Renal cortical epithelial cell (primary cell): ENCODE measurements around the gene SORCS1. TPM values are rescaled to one million over a fixed set of nuclear protein-coding genes. Genes with fewer than 3 reads are reported as not detected.
A peak's percentile ranks its signal among the peaks of the same experiment; 100 is the strongest.

Source experiments
- DNase-seq: peaks from one replicate; pipeline ENCODE4 v3.0.0-alpha.2; 2011; ENCODE audit warnings: low read depth
- total RNA-seq: library from RNA; depleted of rRNA; stranded (reverse); fragments of >200 nt; gene quantifications from 2 replicates; pipeline ENCODE4 v1.2.3, GENCODE V29; 2014

The SORCS1 gene
- total RNA-seq, 1 donor from 2014 or later, result not detected

DNA sequence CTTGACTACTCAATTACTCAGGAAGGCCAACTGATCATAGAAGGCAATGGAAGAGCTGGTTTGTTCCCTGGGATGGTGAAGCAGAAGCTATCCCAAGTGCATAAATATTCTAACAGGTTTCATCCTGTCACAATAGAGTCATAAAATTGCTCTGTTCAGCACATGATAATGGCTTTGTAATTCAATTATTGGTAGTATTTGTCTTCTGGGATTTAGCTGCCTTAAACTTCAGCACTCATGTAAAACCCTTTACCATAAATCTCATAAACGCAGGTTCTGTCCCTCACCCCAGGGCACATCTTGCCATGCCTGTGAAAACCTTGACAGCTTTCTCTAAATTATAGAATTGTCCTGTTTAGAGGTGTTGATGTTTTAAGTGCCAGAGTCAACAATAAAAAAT is 417.6 kb downstream of the SORCS1 start:
- DNase-seq, result no peak

DNA sequence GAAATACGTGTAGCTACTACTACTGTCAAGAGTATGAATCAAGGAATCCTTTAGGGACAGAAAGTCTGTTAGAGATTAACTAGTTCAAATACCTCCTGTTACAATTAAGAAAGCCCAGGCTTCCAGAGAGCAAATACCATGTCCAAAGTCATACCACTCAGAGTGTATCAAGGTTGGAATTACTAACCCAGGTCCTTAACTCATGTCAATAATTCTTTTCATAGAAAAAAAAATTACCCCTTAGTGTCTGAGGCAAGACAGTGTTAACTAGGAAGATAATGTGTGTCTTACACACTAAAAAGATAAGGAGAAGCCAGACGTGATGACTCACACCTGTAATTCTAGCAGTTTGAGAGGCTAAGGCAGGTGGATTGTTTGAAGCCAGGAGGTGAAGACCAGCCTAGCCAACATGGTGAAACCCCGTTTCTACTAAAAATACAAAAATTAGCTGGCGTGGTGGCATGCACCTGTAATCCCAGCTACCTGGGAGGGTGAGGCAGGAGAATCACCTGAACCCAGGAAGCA is 423.4 kb downstream of the SORCS1 start:
- DNase-seq, result no peak

DNA sequence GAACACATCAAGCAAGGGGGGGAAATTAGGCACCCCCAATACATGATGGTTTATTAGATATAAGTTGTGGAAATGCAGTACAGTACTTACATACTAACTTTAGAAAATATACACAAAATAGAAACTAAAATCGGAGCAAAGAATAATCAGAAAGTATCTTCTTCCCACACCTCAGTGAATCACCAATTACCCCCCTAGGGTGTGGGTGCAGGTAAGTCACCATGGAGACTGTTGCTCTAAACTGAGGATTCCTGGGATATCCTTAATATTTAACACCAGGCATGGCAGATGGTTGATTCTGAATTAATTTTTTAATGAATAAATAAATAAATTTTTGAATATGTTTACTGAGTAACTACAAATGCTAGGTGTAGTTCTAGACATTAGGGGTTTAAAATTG is 424.4 kb downstream of the SORCS1 start:
- no peak for DNase-seq

DNA sequence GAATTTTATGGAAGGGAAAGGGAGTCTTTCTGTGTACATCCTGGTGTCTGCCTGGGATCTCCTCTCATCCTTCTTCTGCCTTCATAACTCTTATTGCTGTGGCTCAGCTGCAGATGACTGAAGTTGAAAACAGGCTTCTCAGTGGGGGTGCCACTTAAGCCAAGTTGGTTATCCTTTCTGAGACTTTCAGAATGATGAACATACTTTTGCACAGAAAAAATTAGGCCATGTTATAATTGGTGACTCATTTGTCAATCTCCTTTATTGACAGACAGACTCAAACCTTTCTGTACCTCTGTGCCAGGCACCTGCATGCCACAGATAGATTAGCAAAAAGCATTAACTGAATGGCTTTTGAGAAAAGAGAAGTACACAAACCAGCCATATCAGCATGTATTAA is 430.3 kb downstream of the SORCS1 start:
- DNase-seq, result no peak

DNA sequence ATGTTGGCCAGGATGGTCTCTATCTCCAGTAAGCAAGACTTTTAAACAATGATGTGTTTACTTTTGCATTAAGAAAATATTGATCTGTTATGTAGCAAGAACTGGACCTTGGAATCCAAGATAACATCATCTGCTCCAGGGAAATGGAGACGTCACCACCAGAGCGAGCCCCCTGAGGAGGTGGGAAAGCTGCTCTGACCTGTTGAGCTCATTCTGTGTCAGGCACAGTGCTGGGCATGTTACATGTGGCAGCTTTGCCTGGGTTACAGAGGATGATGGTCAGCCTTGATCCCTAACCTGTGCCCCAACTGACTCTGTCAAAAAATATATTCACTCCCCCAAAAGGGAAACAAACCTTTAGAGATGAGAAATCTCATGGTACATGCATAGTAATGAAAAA is 436.3 kb downstream of the SORCS1 start:
- no peak for DNase-seq

DNA sequence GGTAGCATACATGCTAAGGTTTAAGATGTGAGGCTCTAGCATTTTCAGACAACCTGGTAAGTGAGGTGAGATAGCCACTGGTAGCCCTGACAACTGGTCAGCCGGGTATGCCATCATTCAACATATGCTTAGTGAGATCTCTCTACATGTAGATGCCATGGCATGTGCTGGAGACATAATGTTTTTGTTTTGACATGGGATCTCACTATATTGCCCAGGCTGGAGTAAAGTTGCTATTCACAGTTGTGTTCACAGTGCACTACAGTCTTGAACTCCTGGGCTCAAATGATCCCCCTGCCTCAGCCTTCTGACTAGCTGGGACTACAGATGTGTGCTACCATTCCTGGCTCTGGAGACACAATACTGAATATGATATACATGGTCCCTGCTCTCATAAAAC is 437.3 kb downstream of the SORCS1 start:
- DNase-seq, result no peak

DNA sequence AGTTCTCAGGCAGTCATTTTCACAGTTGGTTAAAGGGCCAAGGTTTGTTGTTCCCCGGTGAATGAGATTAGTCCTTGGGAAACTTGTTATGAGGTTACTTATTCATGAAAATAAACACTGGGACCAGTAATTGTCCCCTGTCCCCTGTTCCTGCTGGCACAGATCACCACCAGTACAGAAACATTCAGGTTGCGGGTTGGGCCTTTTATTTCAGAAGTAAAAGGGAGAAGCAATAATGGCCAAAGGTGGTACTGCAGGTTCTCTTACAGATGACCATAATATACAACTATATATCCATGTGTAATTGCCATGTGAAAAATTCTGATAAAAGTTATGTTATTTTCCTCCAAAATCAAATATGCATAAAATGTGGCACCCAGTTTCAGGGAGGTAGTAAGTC is 442.0 kb downstream of the SORCS1 start:
- DNase-seq, result no peak

DNA sequence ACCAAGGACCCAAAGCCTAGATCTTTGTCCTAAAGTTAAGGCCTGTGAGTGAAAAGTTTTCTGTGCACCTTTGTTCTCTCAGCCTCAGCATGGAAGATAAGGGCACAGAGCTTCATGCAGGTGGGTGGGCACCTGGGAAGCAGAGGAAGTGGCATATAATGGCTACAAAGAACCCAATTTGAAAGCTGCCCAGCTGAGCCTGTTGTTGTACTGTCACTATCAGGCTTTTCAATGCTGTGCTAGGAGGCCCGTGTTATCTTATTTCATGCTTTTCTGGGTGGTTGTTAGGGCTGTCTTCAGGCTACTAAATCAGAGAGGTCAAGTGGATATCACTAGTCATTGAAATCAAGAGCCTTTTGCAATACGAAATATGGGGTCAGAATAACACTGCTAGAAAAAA is 443.8 kb downstream of the SORCS1 start:
- no peak for DNase-seq

DNA sequence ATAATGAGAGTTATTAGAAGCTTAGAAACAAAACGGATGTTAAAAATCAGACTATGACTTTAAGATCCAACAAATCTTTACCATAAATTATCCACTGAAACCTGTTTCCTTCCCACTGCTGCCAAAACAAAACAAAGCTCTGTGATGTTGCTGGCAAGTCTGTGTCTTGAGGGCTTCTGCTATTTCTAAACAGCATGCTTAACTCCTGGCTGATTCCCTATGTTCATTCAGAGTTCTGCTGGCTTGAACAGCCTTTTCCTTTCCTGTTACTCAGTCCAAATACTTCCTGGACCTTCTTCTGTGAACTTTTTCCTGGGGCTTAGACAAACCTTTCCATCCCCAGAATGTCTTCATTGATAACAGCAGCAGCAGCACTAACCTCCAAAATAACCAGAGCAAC is 448.1 kb downstream of the SORCS1 start:
- DNase-seq, result peak; percentile 32

DNA sequence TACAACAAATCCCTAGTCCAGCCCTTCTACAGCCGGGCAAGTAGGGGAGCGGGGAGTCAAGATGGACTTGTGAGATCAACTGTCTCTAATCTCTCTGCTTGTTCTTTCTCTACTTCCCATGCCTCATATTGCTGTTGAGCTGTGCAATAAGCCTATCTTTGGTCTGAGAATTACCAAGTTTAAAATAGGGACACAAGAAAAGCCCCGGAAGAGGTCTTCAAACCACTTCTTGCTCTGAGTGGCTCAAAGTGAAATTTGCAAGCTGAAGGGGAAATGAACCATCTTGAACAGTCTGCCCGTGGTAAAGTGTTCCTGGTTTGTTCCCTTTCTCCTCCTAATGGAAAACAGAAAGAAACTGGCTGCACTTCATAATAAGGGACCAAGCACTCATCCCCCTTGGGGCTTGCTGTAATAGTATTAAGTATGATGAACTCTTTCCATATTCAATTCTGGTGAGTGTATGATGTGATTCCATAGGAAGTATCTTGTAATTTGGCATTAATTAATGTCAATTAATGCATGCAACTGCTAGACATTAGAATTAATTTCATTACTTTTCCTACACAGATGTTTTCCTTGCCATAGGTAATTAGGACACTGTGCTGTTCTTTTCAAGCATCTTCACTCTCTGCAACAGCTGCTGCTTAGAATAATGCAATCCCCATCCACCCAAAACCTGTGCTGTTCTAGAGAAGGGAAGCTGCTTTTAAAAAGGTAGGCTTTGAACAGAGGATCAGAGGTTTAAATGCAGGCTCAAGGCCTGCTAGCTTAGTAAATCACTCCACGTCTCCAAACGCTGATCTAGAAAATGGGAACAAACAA is 449.6 kb downstream of the SORCS1 start:
- no peak for DNase-seq

DNA sequence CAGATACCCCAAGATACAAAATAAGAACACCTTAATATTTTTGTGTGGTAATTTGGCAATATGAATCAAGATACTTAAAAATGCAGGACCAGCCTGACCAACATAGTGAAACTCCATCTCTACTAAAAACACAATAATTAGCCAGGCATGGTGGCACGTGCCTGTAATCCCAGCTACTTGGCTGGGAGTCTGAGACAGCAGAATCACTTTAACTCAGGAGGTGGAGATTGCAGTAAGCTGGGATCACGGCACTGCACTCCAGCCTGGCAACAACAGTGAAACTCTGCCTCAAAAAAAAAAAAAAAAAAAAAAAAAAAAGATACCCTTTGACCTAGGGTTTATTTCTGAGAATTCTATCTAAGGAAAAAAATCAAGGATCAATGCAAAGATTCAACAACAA is 450.7 kb downstream of the SORCS1 start:
- DNase-seq, result no peak

DNA sequence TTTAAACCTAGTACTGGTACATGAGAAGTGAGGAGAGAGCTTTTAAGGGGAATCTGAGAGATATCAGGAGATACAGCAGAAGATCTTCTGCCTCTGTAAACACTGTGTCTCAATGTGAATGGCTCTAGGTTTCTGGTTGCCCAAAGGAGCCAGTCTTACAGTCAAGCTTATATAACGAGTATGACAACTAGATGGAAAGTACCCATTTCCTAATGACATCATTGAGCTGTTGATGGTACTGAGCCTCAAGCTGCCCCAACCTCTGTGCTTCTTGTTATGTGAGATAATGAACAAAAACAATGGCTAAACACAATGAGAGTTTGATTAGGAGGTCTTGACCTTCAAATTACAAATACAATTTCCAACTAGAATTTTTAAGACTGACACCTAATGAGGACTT is 451.5 kb downstream of the SORCS1 start:
- no peak for DNase-seq

DNA sequence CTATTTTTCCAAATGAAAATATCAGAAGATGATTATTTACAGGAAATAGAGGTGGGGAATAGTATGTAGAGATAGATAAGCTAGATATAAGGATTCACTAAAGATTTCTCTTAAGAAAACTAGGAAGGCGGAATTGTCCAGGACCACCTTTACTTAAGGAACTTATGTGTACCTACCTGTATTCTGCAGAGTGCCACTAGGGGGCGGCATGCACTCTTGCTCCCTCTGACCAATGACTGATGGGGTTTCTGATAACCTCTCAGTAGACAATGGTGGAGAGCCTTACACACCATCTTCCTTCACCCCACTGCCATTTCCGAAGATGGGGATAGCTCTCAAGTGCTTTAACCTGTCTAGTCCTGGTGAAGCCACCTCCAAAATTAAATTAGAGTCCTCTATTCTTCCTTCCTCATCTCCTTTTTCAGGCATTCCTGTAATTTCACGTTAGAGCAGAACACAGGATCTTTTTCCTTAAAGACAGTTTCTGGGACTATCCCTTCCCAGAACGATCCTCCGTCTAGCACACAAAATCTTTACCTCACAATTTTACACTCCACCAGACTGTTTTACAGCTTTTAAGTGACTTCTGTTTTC is 453.1 kb downstream of the SORCS1 start:
- peak; percentile 16 for DNase-seq

DNA sequence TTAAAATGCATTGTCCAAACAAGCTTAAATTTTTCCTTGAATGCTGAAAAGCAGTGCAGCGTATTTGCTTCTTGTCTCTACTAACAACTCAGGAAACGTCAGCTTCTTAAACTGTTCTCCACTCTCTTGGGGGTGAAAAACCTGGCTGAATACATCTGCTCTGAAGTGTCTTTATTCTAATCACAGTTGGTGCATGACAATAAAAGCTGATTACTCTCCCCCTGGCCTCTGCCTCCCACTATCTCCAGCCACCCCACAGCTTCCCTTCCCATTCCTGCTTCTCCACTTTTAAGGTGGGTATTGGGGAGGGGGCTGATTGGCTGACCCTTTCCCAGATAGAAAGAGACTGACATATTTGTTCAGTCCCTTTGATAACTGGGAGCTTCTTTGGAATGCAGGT is 456.0 kb downstream of the SORCS1 start:
- no peak for DNase-seq

DNA sequence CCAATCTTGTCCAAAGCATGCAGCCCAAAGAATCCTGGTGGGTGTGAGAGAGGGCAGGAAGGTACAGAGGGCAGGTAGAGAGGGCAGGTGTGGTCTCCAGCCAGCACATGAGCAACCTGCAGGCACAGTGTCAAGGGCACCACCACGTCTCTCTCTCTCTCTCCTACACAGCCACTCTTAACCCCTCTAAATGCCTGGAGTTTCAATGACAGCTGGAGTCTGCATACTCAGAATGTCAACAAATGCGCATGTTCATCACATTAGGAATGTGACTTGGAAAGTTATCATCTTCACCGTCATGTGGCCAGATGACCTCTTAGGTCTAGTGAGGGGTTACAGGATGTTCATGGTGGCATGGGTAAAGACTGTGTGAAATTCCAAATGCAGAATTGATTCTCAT is 456.8 kb downstream of the SORCS1 start:
- no peak for DNase-seq

DNA sequence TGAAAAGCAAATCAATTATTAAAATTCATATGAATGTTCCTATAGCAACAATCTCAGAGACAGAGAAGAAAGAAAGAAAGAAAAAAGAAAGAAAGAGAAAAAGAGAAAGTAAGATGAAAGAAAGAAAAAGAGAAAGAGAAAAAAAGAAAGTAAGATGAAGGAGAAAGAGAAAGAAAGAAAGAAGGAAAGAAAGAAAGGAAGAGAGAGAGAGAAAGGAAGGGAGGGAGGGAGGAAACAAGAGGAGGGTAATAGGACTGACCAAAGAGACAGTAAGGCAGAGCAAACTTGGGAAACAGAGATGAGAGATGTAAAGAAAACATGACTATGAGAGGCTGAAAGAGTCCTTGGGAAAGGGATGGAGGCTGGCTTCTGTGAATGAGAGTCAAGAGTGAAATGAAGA is 458.4 kb downstream of the SORCS1 start:
- no peak for DNase-seq

DNA sequence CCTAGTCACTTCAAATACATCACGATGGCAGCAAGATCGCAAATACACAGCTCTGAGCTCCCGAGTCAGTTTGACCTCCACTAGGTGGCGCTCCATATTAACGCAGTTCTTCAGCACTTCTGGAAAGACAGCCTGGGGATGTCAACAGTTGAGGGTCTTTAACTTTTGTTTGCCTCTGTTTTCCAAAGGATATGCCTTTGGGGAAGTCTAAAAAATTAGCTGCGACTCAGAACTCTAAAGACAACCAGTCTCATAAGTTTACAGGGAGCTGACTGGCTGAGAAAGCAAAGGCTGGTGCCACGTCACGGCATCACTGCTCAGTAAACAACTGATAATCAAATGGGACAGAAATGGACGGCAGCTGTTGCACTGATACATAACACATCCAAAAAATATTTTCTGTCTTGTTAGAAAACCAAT is 458.8 kb downstream of the SORCS1 start:
- DNase-seq, result peak; percentile 33

DNA sequence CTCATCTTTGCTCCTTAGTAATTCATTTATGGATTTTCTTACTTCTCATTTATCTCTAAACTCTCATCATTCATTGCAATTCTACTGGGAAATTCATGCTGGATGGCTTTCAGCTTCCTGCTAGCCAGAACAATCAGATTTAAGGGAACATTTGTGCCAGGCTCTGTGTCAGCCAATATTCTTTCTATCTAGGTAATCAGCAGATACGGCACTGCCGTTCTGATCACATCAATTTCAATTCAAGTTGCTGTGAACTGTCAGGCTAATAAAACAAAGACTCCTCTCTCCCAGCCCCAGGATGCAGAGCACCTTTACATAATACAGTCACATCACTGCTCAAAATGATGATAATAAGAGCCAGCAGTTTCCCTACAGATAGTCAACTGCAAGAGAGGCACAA is 468.3 kb downstream of the SORCS1 start:
- no peak for DNase-seq

DNA sequence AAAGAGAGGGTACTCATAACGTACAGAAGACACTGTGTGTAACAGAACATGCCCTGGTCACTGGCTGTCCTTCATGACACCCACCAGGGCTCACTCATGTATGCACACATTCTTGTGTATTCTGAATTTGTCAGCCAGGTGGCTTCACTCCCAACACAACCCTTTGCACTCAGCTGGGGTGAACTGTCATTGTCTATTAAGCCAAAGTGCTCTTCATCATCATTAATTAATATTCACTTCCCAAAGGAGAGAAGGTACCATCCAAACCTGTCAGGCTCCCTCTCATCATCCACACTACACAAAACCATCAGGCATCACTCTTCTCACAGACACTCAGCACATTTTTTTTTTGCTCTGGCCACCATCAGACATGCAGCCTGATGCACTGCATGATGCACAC is 469.8 kb downstream of the SORCS1 start:
- no peak for DNase-seq

DNA sequence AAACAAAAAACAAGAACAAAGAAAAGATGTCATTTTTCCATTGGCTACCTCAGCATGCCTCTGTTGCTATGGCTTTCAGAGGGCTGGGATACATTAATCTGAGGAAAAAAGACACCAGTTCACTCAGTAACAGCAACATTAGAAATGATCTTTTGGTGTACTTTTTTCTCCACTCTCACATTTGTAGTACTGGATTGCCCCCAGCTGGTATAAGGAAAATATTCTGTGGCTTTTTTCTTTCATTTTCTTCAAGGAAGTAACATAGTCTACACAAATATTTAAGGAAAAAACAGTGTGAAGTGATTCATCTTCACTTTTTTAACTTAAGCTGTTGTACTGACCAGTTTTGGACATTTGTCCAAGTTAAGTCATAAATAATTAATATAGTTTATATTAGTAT is 482.3 kb downstream of the SORCS1 start:
- DNase-seq, result no peak

DNA sequence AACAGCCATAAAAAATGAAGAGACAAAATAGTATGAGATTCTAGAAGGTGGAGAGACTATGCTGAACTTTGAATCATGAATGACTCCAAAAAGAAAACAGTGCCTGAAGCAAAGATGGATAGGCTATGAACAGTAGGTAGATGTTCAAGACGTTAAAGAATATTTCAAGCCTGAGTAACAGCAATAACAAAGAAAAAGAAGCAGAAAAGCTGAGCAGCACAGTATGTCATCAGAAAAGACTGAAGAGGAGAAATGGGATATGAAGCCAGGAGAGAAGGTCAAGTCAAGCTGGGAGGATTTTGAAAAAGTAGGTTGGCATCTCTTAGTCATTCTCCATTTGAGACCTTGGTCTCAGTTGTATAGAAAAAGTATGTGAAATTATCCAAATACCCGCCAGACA is 484.4 kb downstream of the SORCS1 start:
- DNase-seq, result no peak

DNA sequence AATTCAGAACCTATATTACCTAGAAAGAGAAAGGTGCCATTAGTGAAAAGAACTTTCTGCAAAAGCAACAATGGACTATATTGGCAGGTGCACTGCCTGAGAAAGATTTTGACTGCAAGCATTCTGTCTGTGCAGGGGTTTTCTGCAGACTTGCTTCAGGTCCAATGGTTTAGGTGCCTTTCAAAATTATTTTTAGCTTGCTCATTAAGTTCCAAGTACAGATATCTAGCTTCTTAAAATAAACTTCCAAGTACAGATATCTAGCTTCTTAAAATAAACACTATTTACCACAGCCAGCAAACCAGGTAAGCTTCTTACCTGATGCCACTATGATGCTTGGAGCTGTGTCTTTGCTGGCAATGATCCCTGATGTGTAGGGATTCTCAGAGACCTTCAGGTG is 485.2 kb downstream of the SORCS1 start:
- no peak for DNase-seq

DNA sequence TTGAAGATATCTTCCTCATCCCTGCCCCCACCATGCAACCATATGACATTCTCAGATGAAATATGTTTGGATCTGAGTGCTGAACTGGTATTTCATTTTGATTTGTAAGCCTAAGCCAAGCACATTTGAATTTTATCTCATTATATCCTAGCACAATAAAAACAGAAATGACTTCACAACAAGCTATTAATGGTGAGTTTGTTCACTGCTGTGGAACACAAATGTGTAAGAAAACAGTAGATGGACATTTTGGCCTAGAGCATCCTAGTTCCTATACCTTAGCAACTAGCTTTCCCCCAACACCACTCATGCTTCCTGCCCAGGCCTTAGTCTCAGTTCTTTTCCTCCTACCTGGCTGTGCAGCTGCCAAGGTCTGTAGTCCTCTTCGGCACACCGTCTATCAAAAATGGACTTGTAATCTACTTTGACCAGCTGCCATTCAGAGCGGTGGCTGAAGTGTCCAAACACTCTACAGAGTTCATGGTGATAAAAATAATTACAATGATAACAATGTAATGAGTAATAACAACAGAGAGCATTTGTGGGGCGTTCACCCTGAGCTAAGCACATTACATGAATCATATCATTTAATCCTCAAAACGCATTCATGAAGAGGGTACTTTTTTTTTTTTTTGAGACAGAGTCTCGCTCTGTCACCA is 491.9 kb downstream of the SORCS1 start:
- DNase-seq, result no peak
